Adrenal gland (tissue), 5 donors: Measurements from ENCODE around the gene MTF1.

ENCODE experiments used
- POLR2A ChIP-seq, 2 donors: fragments of 450-650 bp; IDR thresholded peaks; one replicate each; pipeline ENCODE4 v1.6.1; 2017; ENCODE audit warnings: antibody characterized with exemption in 2 of 2, mild to moderate bottlenecking in 2 of 2, moderate library complexity in 1 of 2
- TF ChIP-seq, protein P1 (sequence below), 6 experiments: fragments of 450-650 bp in 4 of 6; fragments of 200-600 bp in 2 of 6; sonication (generic) in 1 of 6; IDR thresholded peaks; 1 replicate in 5 of 6; 2 replicates in 1 of 6; pipeline versions ENCODE4 v1.5.1 to v1.8.0; 2016 to 2021; ENCODE audit warnings: antibody characterized with exemption in 6 of 6, mild to moderate bottlenecking in 2 of 6, moderate library complexity in 1 of 6
- donor health status: DM: no; HTN: no; CAD: no.

DNA sequence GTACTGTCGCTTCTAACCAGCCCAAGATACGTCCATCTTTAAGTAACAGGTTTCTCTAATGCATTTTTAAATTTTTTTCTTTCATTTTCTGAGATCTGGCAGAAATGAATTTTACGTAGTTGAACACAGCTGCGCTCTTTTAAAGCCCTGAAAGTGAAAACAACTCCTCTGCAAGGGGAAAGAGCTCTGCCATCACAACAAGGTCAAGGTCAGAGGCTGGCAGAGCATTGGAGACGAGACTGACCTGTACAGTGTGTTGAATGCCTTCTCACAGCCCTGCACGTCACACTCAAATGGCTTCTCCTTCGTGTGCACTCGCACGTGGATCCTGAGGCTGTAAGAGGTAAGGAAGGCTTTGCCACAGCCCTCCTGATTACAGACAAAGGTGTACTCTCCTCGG lies 19.7 kb downstream of the MTF1 start:
- TF ChIP-seq, protein P1, sequence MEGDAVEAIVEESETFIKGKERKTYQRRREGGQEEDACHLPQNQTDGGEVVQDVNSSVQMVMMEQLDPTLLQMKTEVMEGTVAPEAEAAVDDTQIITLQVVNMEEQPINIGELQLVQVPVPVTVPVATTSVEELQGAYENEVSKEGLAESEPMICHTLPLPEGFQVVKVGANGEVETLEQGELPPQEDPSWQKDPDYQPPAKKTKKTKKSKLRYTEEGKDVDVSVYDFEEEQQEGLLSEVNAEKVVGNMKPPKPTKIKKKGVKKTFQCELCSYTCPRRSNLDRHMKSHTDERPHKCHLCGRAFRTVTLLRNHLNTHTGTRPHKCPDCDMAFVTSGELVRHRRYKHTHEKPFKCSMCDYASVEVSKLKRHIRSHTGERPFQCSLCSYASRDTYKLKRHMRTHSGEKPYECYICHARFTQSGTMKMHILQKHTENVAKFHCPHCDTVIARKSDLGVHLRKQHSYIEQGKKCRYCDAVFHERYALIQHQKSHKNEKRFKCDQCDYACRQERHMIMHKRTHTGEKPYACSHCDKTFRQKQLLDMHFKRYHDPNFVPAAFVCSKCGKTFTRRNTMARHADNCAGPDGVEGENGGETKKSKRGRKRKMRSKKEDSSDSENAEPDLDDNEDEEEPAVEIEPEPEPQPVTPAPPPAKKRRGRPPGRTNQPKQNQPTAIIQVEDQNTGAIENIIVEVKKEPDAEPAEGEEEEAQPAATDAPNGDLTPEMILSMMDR (IDR thresholded peaks at IDR 0.05) = no peak
- TF ChIP-seq POLR2A (IDR thresholded peaks at IDR 0.05) = no peak
